GM19023 (cell line): Measurements from ENCODE around the gene KRT76.
"Not testable (repeated sequence)": the region's sequence is repeated elsewhere in the genome, so short reads cannot be mapped to it uniquely, and the experiment has no call there.

ENCODE experiments used
- ATAC-seq: cut with Tn5 transposase; IDR thresholded peaks from one replicate; pipeline ENCODE4 v1.9.1; 2021; ENCODE audit warnings: mild to moderate bottlenecking, moderate library complexity; ENCODE audit not compliant: unreplicated experiment

KRT76 gene

DNA sequence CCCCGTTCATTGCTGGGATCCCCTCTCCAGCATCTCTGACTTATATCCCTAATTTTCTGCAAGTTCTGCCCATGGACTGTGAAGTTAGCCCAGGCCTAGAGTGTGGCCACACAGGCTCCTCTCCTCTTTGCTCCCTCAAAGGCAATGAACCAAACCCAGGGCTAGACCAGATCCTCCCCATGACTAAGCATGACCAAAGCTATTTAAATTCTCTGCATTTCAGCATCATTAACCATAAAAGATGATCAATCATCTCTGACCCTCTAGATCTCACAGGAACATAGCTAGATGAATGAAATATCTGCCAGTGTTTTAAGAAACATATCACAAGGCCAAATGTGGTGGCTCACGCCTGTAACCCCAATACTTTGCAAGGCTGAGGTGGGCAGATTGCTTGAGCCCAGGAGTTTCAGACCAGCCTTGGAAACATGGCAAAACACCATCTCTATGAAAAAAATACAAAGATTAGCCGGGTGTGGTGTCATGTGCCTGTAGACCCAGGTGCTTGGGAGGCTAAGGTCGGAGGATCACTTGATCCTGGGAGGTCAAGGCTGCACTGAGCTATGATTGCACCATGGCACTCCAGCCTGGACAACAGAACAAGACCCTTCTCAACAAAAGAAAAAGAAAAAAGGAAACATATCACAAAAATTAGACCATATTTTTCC is 21.0 kb upstream of the KRT76 start:
- ATAC-seq: no peak

GRCh38 chr12:52797529-52797894 is 20.4 kb upstream of the KRT76 start:
- ATAC-seq: no peak

- ATAC-seq: no peak
Observed at GRCh38 chr12:52796839-52797528, 19.8 kb upstream of the KRT76 start.

DNA sequence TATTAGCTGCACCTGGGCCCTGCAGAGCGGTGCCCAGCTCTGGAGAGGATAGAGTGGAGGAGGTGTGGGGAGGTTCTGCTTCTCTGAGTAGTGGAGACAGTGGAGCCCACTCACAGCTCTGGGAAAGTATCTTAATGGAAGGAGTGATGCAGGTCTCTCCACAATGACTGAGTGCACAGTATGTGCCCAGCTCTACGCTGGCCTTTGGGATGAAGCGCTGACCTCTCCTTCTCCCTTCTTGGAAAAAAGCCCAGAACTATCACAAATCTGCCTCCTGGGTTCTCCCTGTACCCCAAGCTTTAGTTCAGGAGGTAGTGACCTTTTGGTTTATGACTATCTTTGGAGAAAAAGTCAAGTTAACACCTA is 19.3 kb upstream of the KRT76 start:
- no peak for ATAC-seq

GRCh38 chr12:52795694-52796428 is 18.7 kb upstream of the KRT76 start, which contains the start of gene KRT3:
TSS of gene KRT3 (minus strand) at chr12:52796117. CDS start at chr12:52796042, 75 bp downstream.
- no peak for ATAC-seq

- ATAC-seq: not testable (repeated sequence)
Observed at GRCh38 chr12:52795332-52795674, 18.2 kb upstream of the KRT76 start.

GRCh38 chr12:52794479-52795331 is 17.6 kb upstream of the KRT76 start:
- no peak for ATAC-seq

GRCh38 chr12:52792185-52793029 is 15.3 kb upstream of the KRT76 start:
- no peak for ATAC-seq

GRCh38 chr12:52791271-52792184 is 14.4 kb upstream of the KRT76 start:
- ATAC-seq: no peak

DNA sequence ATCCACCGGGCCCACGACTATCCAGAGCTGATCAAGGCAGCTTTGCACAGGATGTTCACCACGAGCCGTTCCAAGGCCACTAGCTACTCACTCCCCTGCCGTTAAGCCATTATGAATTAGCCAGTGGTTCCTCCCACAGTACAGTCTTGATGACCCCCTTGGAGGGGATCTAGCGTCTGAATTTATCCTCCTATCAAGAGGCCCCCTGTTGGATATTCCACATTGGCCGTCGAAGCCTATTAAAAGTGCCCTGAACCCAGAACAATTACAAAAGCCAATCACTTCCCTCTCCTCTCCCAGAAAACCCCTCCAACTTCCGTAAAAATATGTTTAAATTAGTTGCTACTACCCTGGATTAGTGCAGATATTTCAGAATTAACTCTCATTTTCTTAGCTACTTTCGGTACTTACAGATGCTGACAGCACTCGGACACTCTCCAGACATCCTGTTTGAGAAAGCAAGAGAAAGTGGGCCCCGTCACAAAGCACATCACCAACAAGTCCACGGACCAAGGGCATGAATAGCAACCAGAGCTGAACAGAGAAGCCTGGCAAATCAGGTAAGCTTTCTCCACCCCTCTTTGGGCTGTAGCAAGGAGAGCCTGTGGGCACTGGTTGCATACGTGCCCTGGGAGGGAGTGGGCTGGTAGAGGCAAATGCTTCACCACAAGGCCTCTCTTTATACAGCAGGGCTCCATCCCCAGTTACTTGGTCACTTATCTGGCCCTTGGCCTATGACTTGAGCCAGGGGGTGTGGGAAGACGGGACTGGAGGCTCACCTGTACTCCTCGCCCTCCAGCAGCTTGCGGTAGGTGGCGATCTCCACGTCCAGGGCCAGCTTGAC is 13.5 kb upstream of the KRT76 start:
- ATAC-seq: no peak

- no peak for ATAC-seq
Observed at GRCh38 chr12:52789637-52790426, 12.7 kb upstream of the KRT76 start.

DNA sequence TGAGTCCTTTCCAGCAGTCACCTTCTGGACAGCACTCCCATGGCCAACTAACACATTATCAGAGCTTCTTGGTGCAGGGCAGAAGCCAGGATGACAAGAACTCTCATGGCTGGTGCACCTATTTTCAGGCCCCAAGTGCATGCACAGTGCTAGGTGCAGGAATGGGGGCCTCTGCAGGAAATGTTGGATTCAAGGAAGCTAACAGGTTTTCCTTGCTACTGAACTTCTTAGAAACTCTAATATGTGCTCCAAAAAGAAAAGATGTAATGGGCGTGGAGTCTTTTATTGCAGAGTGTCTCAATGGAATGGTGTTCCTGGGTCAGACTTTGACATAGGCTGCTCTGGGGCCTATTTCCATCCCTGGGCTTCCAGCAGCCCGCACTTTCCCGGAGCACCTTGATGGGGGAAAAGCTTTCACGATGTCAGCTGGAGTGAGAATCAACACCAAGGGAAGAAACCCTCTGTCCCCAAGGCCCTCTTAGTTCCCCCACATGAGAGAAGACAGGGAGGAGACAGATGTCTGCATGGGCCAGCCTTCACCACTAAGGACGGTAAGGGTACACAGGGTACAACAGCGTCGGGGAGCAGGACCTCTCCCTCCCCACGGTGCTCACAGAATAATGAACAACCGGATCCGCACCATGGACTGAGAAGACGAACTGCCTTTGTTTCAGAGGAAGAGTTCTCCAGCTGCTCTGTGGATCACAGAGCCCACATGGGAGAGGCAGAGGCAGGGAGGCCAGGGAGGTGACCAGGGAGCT is 11.9 kb upstream of the KRT76 start:
- ATAC-seq: no peak

DNA sequence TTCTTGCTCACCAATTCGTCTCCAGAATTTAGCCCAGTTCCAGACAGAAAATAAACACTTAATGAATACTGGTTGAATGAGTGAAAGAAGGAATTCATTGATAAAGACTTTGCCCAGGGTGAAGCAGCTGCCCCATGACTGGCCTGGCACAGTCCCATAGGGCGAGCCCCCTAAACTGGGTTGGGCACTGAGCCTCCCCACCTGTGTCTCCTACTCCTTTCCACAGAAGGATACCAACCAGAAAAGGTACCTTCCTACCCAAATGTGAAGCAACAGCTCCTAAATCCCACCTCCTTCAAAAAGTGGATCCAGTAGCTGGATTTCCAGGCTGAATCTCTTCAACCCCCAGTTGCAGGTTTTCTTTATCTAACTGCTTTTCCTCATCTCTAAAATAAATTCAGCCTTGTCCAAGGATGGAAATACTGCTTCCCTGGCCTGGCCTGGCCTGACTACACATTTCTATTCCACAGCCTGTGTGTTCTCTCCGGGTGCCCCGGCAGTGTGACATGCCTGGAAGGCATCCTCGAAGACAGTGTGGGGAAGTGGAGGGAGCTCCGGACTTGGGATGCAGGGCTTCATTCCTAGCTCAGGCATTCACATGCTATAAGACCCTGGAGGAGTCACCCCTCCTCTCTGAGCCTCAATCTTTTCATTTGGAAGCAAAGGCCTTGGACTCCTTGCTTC is 11.2 kb upstream of the KRT76 start:
- no peak for ATAC-seq

- ATAC-seq: no peak
Observed at GRCh38 chr12:52787324-52788191, 10.4 kb upstream of the KRT76 start.

- no peak for ATAC-seq
Observed at GRCh38 chr12:52784909-52785308, 7.8 kb upstream of the KRT76 start.
